HG03378 (cell line): ENCODE measurements around the gene FAM25G.

Source experiments
- ATAC-seq: cut with Tn5 transposase; IDR thresholded peaks from one replicate; pipeline ENCODE4 v1.9.1; 2021; ENCODE audit warnings: mild to moderate bottlenecking, moderate library complexity; ENCODE audit not compliant: unreplicated experiment

The FAM25G gene

GRCh38 chr10:47449102-47449978 lies 42.2 kb downstream of the FAM25G start:
- ATAC-seq = no peak

GRCh38 chr10:47447705-47448104 lies 43.8 kb downstream of the FAM25G start:
- no peak for ATAC-seq

DNA sequence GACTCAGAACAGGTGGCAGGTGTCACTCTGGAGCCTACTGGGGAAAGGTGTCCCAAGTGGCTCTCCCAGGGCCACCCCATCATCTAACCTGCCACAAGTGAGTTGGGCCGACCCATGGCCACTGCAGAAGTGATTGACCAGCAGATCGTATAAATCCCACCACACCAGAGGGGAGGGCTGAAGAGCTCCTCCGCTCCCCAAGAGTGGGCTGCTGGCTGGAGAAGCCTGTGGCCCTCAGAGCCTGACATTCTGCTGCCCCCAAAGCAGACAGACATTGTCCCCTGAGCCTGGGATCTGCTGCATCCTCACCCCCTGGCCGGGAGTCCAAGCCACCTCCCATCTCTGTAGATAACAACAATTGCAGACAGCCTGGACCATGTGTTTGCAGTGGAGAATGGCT lies 44.3 kb downstream of the FAM25G start:
- no peak for ATAC-seq

- ATAC-seq = no peak
These were observed 45.8 kb downstream of the FAM25G start for GRCh38 chr10:47445720-47446119.

- no peak for ATAC-seq
These were observed 47.5 kb downstream of the FAM25G start for GRCh38 chr10:47444047-47444446.

- no peak for ATAC-seq
These were observed 48.4 kb downstream of the FAM25G start for GRCh38 chr10:47443145-47443544.

DNA sequence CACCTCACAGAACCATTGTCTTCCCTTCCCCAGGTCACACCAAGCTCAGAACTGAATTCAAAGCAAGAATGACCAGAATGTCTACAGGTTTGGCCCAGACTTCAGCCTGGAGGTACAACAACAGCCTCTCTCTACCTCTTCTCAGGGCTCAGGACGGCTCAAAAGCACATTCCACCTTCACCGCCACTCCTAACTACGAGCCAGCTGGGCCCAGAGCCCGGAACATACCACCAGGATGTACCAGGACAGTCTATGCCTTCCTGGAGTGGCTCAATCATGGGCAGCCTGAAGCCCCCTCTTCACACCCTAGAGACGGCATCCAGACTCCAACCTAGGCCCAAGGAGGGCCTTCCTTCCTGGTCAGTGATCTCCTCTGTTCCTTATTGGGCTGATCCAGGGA lies 49.1 kb downstream of the FAM25G start:
- ATAC-seq = no peak

DNA sequence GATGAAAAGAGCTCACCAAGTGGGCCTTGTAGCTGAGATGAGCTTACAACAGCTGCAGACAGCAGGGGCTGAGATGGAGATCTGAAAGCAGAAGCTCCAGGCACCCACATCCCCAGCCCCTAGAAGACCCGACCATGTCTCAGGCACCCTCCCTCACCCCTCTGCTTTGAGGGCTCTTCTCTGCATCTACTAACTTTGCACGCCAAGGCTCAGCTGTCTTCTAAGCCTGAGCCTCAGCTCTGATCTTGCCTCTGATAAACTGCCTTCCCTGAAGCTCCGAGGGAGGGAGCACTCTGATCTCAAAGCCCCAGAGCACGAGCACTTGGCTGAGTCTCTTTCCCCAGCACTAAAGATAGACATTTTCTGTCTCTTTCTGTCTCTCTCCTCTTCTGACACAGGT lies 49.6 kb downstream of the FAM25G start:
- ATAC-seq = no peak

GRCh38 chr10:47440207-47440606 lies 51.3 kb downstream of the FAM25G start:
- ATAC-seq = no peak

DNA sequence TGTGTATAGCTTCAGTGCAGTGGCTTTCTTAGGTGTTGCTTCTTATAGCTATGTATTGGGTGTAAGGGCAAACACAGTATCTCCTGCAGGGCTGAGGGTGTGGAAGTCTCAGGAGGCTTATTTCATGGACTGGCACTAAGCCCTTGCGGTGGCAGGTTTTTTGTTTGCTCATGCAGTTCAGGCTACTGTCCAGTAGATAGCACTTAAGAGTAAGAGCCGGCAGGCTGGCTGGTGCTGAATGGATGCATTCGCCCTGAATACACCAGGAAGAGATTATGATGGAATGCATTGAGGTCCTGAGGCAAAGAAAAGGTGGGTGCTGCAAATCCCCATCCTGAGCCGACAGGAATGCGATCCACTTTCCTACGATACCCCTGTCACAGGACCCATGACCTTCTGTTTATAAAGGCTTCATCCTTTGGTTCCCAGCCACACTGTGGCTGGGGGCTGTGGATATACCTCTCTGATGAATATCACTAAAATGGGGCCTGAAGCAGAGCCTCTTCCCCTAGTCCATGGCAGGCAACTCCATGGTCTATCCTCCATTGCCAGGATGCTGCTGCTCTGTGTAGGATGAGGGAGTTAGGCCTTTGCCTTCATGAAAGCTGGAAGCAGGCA lies 52.5 kb downstream of the FAM25G start:
- ATAC-seq = no peak
